UCSD-AML1 (cell line): ENCODE data around the gene PSEN1.

Source experiments
- DNase-seq: peaks from one replicate; lab custom pipeline; 2025; ENCODE audit not compliant: unreplicated experiment; lab: John Stamatoyannopoulos, UW

Gene PSEN1

GRCh38 chr14:73251516-73252215, 115.4 kb downstream of the PSEN1 start:
- DNase-seq, result no peak

GRCh38 chr14:73252491-73253322, 116.4 kb downstream of the PSEN1 start:
- DNase-seq, result no peak

GRCh38 chr14:73253323-73253610, 117.0 kb downstream of the PSEN1 start:
- DNase-seq, result no peak

- no peak for DNase-seq
These were observed 117.4 kb downstream of the PSEN1 start for GRCh38 chr14:73253721-73254120.

GRCh38 chr14:73254247-73255004, 118.1 kb downstream of the PSEN1 start:
- DNase-seq, result no peak

GRCh38 chr14:73255005-73255400, 118.7 kb downstream of the PSEN1 start:
- no peak for DNase-seq

GRCh38 chr14:73255693-73256225, 119.5 kb downstream of the PSEN1 start:
- no peak for DNase-seq

GRCh38 chr14:73258076-73258475, 121.8 kb downstream of the PSEN1 start:
- DNase-seq, result no peak

GRCh38 chr14:73258845-73259611, 122.7 kb downstream of the PSEN1 start:
- DNase-seq, result no peak

GRCh38 chr14:73259837-73260236, 123.5 kb downstream of the PSEN1 start:
- no peak for DNase-seq

GRCh38 chr14:73260574-73260973, 124.3 kb downstream of the PSEN1 start:
- DNase-seq, result no peak

- no peak for DNase-seq
These were observed 124.8 kb downstream of the PSEN1 start for GRCh38 chr14:73261075-73261474.

GRCh38 chr14:73261520-73262426, 125.5 kb downstream of the PSEN1 start:
- DNase-seq, result no peak

GRCh38 chr14:73262427-73263183, 126.3 kb downstream of the PSEN1 start:
- DNase-seq, result no peak

- no peak for DNase-seq
These were observed 127.3 kb downstream of the PSEN1 start for GRCh38 chr14:73263606-73264005.

GRCh38 chr14:73264080-73264884, 128.0 kb downstream of the PSEN1 start:
- DNase-seq, result no peak

GRCh38 chr14:73264885-73265720, 128.8 kb downstream of the PSEN1 start:
- DNase-seq, result no peak

GRCh38 chr14:73265721-73266046, 129.4 kb downstream of the PSEN1 start:
- no peak for DNase-seq
